Measurements from ENCODE around the gene M1AP. TPM values are rescaled to one million over a fixed set of nuclear protein-coding genes. Genes with fewer than 3 reads are reported as not detected.

M1AP gene
- polyA plus RNA-seq, 1 of the 3 experiments (the other 2 are of a cell fraction): 0.02 TPM

- TF ChIP-seq, protein P1, sequence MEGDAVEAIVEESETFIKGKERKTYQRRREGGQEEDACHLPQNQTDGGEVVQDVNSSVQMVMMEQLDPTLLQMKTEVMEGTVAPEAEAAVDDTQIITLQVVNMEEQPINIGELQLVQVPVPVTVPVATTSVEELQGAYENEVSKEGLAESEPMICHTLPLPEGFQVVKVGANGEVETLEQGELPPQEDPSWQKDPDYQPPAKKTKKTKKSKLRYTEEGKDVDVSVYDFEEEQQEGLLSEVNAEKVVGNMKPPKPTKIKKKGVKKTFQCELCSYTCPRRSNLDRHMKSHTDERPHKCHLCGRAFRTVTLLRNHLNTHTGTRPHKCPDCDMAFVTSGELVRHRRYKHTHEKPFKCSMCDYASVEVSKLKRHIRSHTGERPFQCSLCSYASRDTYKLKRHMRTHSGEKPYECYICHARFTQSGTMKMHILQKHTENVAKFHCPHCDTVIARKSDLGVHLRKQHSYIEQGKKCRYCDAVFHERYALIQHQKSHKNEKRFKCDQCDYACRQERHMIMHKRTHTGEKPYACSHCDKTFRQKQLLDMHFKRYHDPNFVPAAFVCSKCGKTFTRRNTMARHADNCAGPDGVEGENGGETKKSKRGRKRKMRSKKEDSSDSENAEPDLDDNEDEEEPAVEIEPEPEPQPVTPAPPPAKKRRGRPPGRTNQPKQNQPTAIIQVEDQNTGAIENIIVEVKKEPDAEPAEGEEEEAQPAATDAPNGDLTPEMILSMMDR (IDR thresholded peaks at IDR 0.05): no peak
- TF ChIP-seq SMC3 (IDR thresholded peaks at IDR 0.05; ENCODE audit: low read depth, low read length): no peak
- no peak for TF ChIP-seq MEF2A (IDR thresholded peaks at IDR 0.05; ENCODE audit: borderline replicate concordance, low read depth)
- no peak for TF ChIP-seq RCOR1 (IDR thresholded peaks at IDR 0.05; ENCODE audit: low read length)
- TF ChIP-seq, protein P2, sequence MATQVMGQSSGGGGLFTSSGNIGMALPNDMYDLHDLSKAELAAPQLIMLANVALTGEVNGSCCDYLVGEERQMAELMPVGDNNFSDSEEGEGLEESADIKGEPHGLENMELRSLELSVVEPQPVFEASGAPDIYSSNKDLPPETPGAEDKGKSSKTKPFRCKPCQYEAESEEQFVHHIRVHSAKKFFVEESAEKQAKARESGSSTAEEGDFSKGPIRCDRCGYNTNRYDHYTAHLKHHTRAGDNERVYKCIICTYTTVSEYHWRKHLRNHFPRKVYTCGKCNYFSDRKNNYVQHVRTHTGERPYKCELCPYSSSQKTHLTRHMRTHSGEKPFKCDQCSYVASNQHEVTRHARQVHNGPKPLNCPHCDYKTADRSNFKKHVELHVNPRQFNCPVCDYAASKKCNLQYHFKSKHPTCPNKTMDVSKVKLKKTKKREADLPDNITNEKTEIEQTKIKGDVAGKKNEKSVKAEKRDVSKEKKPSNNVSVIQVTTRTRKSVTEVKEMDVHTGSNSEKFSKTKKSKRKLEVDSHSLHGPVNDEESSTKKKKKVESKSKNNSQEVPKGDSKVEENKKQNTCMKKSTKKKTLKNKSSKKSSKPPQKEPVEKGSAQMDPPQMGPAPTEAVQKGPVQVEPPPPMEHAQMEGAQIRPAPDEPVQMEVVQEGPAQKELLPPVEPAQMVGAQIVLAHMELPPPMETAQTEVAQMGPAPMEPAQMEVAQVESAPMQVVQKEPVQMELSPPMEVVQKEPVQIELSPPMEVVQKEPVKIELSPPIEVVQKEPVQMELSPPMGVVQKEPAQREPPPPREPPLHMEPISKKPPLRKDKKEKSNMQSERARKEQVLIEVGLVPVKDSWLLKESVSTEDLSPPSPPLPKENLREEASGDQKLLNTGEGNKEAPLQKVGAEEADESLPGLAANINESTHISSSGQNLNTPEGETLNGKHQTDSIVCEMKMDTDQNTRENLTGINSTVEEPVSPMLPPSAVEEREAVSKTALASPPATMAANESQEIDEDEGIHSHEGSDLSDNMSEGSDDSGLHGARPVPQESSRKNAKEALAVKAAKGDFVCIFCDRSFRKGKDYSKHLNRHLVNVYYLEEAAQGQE (IDR thresholded peaks at IDR 0.05; ENCODE audit: low read depth, low read length): no peak
- no peak for TF ChIP-seq CHD2 (IDR thresholded peaks at IDR 0.05; ENCODE audit: low read length, partially characterized antibody)
- peak; percentile 50; the same call in 1 of the 2 replicates for TF ChIP-seq NFIC (IDR thresholded peaks at IDR 0.05; ENCODE audit: borderline replicate concordance)
- TF ChIP-seq RXRA (IDR thresholded peaks at IDR 0.05; ENCODE audit: borderline replicate concordance, low read depth): no peak
Observed at GRCh38 chr2:74573747-74574562, 74.2 kb downstream of the M1AP start (continued).

DNA sequence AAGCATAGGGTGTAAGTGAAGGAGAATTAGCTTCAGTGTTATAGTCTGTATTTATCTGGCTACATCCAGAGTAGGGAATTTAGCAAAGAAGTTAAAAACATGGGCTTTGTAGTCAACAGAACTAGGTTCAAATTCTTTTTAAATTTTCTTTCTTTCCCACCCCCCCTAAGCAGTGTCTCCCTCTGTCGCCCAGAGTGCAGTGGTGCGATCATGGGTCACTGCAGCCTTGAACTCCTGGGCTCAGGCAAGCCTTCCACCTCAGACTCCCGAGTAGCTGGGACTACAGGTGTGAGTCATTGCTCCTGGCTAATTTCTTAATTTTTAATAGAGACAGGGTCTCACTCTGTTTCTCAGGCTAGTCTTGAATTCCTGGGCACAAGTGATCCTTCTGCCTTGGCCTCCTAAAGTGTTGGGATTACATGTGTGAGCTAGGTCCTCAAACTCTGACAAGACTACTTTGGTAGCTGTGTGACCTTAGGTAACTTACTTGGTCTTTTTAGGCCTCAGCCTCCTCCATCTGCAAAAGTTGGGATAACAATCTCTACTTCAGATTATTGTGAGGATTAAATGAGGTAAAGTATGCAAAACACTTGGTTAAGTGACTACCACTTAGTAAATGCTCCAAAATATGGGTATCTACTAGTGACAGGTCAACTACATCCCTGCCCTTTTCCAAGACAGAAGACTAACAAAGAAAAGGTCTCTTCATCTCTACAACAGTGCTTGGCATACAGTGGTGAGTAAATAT, 75.8 kb downstream of the M1AP start:
- Histone ChIP-seq H3K79me2 (ENCODE audit: insufficient read depth) (no peaks in the 10 kb centered on the region), H3K36me3 (replicated peaks in 1 of 2; ENCODE audit: control insufficient read depth in 1 of 2, insufficient read depth in 2 of 2, low read length in 1 of 2) (no peaks in the 10 kb centered on the region), H3K27ac (ENCODE audit: low read depth in 2 of 2, low read length in 1 of 2) (peak overlapping the region in 1 of 2 experiments; percentile 68; a peak in 1 of 4 replicates), H3K4me1 (ENCODE audit: control insufficient read depth in 1 of 2, insufficient read depth in 2 of 2, low read depth in 1 of 2, low read length in 1 of 2) (peaks cover 7 to 35% of the 10 kb centered on the region in 2 experiments; a peak in 3 of 4 replicates), H3K27me3 (ENCODE audit: insufficient read depth) (no peaks in the 10 kb centered on the region), H4K20me1 (ENCODE audit: insufficient read depth) (no peaks in the 10 kb centered on the region), H3K9me2 (no peaks in the 10 kb centered on the region), H3K9me3 (no peaks in the 10 kb centered on the region), H3K4me2 (no peak overlapping the region), H3K4me3 (ENCODE audit: low read depth in 2 of 2, low read length in 1 of 2) (no peak overlapping the region), H2AFZ (ENCODE audit: low read depth) (no peak overlapping the region), H3F3A (replicated peaks; ENCODE audit: insufficient read depth) (peaks cover 49% of the 10 kb centered on the region), H3K9ac (no peak overlapping the region)
- no peak for DNase-seq
- 72% methylated on average over 3 of the region's 3 CpGs for WGBS (ENCODE audit: low lambda C conversion rate)
- CTCF ChIA-PET: no interaction called here
- TF ChIP-seq PBX3 (IDR thresholded peaks at IDR 0.05): no peak
- no peak for TF ChIP-seq MEF2A (IDR thresholded peaks at IDR 0.05; ENCODE audit: borderline replicate concordance, low read depth)
- no peak for TF ChIP-seq EP300 (IDR thresholded peaks at IDR 0.05; ENCODE audit: borderline replicate concordance in 1 of 2, low read depth in 1 of 2, low read length in 1 of 2)
- no peak for TF ChIP-seq ZBTB33 (IDR thresholded peaks at IDR 0.05; ENCODE audit: borderline replicate concordance, low read depth)
- no peak for TF ChIP-seq SMC3 (IDR thresholded peaks at IDR 0.05; ENCODE audit: low read depth, low read length)
- no peak for TF ChIP-seq MAX (IDR thresholded peaks at IDR 0.05; ENCODE audit: low read depth)
- TF ChIP-seq TEAD4 (IDR thresholded peaks at IDR 0.05; ENCODE audit: borderline replicate concordance, insufficient read depth): no peak
- TF ChIP-seq ELF1 (IDR thresholded peaks at IDR 0.05): no peak
- no peak for TF ChIP-seq RCOR1 (IDR thresholded peaks at IDR 0.05; ENCODE audit: low read length)
- no peak for TF ChIP-seq YY1 (IDR thresholded peaks at IDR 0.05; ENCODE audit: low read depth)
- TF ChIP-seq RXRA (IDR thresholded peaks at IDR 0.05; ENCODE audit: borderline replicate concordance, low read depth): no peak
- no peak for TF ChIP-seq NFIC (IDR thresholded peaks at IDR 0.05; ENCODE audit: borderline replicate concordance)
- TF ChIP-seq, protein P1 (IDR thresholded peaks at IDR 0.05): no peak
- POLR2A ChIA-PET: no interaction called here

Measured in SK-N-SH (cell line).